Erythroblast (primary cell): ENCODE measurements around the gene PAFAH2.
"Not testable (repeated sequence)": the region's sequence is repeated elsewhere in the genome, so short reads cannot be mapped to it uniquely, and the experiment has no call there.

Experiments used
- GATA1 ChIP-seq: IDR thresholded peaks from 2 replicates; pipeline ENCODE4 v1.6.1; 2011; ENCODE audit warnings: low read depth, mild to moderate bottlenecking, control low read depth, low read length, moderate library complexity
- POLR2A ChIP-seq: IDR thresholded peaks from 2 replicates; pipeline ENCODE4 v1.6.1; 2011; ENCODE audit warnings: mild to moderate bottlenecking, low read length

GRCh38 chr1:25986773-25987172, 11.1 kb downstream of the PAFAH2 start:
- not testable (repeated sequence) for TF ChIP-seq POLR2A, GATA1
